Stimulated activated CD4-positive, alpha-beta T cell treated with anti-CD3 and anti-CD28 coated beads, Interleukin-15, amount 100 ng/mL, for 48 hours (primary cell): ENCODE results near the gene PIK3C3.

Experiments
- DNase-seq, 2 donors: peaks; one replicate each; pipeline ENCODE4 v3.0.0-alpha.2; 2020; ENCODE audit warnings: low read depth in 2 of 2

The PIK3C3 gene

DNA sequence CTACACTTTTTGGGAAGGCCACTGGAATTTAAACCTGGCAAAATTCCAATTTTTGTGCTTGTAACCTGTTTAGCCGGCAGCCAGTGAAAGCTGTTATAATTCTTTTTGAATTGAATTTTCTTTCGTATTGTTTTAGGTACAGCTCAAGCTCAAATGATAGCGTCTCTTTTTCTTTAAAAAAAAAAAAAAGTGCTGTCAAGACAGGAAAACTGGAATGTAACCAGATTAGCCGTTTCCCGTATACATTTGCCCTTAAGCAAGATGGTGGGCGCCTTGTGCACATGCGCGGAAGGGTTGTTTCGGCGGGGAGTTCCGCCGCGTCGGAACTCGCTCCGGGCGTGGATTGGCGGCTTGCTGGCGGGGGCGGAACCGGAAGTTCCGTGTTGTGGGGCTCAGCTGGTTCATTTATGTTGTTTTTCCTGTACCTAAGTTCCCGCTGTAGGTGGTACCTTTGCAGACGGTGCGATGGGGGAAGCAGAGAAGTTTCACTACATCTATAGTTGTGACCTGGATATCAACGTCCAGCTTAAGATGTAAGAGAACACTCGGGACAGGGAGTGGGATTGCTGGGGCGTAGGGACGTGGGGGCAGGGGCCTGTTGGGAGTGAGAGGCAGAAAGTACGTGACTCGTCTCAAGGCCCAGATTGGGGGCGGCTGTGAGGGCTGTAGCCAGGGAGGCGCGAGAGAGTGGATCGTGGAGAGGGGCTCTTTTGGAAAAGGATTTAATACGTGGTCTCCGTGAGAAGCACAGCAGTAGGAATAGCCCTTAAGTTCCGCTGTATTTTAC is at the start of gene PIK3C3:
Gene PIK3C3 (plus strand): TSS at position 408 of the 787 bp plus-strand sequence. CDS start 58 bp downstream, at position 466.
- DNase-seq = peak; percentile 92 to 93

DNA sequence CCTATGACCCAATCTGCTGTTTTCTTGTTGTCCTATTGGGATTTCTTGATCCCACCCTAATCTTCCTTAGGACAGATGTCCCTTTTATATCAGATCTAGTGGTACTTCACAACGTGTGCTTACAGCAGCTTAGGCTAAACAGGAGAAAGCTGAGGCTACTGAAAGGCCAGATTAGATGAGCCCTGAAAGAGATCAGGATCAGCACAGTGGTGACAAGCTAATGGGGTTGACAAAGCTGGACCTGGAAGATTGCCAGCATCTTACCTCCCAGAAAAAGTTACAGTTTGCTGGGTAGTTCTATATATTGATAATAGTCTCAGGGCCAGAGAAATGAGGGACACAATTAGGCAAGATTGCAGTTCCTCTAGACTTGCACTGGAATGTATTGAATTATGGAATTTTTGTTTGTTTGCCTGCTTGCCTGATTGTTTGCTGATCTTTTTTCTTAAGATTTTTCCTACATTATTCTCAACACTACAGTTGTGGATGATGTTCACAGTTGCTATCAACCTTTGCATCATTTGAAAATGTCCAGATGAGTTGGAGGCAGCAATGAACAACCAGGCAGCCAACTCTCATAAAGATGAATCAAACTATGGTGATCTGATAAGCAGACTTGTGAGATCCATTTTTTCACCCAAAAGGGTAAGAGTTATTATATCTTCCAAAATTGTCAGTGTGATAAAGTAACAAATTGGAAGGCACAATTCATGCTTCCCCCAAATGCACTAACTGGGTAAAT is 49.1 kb upstream of the PIK3C3 start:
- no peak for DNase-seq

DNA sequence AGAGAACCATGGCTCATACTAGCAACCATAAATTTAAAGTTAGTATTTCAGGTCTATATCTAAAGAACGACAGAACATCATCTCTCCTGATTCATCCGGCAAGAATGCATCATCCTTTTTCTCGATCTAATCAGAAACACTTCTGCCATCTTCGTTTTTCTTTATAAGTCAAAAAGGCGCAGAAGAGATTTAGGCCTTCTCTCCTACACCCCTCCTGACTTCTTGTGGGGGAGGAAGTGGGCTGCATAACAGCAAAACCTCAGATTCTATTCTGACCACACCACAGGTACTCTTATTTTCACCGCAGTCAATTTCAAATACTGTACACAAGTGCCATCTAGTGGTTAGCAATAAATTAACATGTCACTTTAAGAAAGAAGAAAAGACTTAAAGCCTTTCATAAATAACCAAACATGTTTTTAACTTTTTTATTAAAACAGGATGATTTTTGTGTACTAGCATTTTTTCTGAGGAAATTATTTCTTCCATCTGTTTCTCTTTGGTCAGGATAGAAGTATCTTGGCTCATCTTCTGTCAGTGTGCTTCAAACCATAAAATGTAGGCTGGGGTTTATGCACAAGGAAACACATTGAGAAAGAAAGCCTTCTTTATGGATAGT is 48.4 kb upstream of the PIK3C3 start:
- peak in 1 of 2 donors; percentile 15 for DNase-seq

DNA sequence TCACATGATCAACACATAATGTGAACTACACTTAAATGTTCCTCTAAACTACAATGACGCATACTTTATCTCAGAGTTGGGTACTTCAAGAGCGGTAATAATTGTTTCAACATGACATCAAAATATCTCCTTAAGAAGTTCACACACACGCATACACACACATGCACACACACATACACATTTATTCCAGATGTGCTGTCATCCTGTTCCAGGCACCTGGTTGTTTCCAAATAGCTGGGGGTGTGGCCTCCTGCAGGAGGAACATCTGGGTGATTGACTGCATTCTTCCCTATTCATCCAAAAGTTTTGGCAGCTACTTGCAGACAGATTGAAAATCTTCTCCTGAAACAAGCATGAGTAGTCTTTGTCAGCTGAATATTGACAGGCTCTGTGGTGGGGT is 37.9 kb upstream of the PIK3C3 start:
- DNase-seq = no peak

DNA sequence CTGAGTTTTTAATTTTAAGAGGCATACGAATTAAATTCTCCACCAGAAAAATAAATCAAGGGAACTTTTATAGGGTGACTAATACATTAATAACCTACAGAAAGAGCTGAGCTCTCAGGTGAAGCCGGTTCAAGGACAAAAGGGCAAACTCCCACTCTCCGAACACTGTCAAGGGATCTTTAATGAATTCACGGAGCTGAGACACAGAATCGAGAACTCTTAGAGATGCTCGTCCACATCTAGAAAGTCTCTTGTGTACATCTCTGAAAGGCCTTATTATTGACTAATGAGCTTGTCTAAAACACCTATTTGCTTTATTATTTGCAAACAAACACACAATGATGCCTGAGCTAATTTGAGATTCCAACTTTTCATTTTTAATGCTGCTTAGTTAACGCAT is 33.3 kb upstream of the PIK3C3 start:
- DNase-seq = no peak

DNA sequence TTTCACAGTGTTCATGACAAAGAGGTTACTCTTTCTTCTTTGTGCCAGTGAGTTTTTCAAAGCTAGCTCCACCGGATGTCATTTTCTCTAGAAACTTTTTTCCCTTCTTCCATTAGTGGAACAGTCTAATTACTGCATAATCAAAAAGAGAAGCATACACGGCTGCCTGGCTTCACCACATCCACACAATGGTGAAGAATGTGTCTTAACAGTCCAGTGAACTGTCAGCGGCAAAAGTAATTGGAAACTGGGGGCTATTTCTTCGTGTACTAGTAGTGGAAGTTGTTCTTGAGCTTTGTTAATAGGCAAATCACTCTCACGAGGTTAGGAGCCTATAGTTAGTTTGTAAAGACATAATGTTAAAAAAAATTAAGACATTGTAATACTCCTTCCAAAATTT is 32.9 kb upstream of the PIK3C3 start:
- DNase-seq = no peak

DNA sequence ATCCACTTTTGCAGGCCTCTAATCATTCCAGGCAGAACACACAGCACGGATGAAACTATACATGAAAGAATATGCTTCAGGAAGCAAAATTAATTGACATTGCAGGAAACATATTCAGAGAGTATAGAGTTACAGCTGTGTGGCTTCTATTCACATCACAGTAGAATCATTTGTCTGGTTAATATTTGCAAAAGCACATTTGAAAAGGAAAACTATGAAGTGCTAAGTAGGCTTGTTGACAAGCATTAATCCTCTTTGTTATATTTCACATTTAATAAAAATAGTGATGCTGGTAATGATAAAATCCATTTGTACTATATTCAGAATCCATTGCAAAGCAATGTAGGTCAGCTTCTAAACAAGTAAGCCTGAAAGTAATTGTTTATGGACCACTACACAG is 32.2 kb upstream of the PIK3C3 start:
- no peak for DNase-seq

DNA sequence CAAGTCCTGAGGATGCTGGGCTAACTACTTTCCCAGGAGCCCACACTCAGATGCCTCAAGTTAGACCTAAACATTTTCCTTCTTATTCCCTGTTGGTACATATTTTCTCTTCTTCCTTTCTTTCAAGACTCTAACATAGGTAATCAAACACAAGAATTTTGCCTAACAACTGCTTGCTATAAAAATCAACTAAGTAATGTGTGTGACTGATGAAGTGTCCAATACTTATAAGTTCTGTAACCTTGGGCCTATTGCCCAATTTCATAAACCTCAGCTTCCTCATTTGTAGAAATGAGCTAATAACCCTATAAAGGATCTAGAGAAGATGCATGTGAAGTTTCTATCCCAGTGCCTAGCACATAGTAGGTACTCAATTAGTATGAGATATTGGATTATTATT is 31.6 kb upstream of the PIK3C3 start:
- no peak for DNase-seq

DNA sequence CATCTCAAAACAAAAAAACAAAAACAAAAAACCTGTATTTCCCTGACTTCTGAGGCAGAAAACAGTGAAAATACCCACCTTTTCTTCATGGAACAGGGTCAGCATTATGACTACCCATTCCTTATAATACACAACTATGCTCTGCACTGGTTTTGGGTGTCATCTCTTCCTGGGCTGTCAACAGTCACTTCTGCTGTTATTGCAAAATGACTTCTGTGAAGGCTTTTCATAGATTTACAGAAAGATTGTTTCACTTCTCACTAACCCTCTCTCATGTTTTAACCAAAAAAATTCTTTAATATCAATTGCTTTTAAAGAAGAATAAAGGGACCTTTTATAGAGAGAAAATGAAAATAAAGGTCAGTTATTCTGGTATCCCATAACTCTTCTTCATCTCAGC is 26.5 kb upstream of the PIK3C3 start:
- DNase-seq = no peak

DNA sequence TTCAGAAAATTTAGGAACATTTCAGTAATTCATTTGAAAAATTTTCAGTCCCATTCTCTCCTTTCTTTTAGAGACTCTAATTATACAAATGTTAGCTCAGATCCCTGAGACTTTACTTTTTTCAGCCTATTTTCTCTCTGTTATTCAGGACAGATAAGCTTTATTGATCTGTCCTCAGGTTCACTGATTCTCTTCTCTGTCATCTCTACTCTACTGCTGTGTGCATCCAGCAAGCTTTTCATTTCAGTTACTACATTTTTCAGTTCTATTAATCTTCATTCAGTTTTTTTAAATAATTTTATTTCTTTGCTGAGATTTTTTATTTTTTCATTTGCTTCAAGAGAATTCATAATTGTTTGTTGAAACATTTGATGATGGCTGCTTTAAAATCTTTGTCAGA is 22.1 kb upstream of the PIK3C3 start:
- no peak for DNase-seq

DNA sequence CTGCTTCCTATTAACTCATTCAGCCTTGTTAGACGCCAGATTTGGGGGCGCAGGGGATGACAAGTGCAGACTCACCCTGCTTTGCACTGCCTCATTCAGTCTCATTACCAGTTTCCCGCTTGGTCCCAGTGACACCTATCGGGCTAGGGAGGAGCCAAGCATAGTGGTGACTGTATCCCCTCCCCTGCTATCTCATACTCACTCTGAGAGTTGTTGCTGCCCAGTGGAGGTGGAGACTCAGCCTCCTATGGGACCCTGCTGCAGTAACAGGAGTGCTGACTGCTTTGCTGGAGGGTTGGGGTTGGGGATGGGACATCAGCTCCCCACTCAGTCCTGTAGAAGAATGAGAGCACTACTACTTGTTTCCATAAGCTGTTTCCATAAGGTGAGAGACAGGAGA is 21.3 kb upstream of the PIK3C3 start:
- no peak for DNase-seq

DNA sequence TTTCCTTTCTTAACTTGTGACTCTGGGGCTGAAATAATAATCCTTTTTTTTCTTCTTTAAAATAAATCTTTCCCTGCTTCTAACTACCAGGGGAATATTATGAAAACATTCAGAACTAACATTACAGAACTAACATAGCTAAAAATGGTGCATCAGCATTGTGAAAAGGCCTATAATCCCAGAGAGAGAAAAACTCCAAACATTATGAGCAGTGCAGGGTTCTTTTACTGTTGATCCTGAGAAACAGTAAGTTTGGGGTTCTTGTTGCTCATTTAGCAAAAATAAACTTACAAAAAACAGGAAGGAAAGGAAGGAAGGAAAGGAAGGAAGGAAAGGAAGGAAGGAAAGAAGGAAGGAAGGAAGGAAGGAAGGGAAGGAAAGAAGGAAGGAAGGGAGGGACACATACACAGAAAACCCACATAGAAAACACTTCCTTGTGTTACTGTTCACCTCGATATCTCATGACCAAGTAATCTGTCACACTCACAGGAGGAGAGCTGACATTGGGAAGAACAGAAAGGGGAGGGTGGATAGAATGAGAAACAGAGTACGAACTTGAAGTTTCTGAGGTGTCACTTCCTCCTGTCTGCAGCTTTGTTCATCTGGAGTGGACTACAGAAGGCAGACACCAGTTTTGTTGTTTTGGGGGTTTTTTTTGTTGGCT is 18.4 kb upstream of the PIK3C3 start:
- DNase-seq = no peak

DNA sequence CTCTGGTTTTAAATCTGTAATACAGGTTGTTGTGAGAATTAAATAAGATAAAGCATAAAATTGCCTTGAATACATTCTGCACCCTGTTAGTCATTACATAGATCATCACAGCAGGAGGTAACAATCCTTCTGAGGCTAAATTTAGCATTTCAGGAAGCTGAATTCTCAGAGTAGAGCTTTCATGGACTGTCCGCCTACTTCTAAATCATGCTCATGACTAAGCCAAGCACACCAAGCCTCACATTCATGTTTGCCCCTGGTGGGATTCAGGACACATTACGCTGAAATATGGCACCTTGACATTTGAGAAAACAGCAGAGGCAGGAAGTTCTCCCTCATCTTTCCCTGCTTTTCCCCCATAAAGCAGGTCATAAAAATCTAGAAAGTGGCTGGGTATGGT is 16.6 kb upstream of the PIK3C3 start:
- DNase-seq = no peak

DNA sequence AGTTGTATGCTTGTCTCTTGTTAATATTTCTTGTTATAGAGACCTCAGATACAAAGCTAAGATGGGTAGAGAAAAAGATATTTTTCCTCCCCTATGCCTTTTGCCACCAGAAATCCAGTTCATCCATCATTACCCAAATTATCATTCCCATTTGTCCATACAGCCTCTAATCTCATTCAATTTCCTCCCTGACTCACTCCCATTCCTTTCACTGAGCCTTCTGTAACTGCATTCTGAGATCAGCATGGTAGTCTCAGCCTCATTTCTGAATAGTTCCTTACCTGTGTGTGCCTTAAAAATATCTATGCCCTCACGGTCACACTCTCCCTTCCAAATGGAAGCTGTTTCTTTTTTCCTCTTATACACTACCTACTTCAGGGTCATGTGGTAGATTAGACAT is 15.7 kb upstream of the PIK3C3 start:
- no peak for DNase-seq

DNA sequence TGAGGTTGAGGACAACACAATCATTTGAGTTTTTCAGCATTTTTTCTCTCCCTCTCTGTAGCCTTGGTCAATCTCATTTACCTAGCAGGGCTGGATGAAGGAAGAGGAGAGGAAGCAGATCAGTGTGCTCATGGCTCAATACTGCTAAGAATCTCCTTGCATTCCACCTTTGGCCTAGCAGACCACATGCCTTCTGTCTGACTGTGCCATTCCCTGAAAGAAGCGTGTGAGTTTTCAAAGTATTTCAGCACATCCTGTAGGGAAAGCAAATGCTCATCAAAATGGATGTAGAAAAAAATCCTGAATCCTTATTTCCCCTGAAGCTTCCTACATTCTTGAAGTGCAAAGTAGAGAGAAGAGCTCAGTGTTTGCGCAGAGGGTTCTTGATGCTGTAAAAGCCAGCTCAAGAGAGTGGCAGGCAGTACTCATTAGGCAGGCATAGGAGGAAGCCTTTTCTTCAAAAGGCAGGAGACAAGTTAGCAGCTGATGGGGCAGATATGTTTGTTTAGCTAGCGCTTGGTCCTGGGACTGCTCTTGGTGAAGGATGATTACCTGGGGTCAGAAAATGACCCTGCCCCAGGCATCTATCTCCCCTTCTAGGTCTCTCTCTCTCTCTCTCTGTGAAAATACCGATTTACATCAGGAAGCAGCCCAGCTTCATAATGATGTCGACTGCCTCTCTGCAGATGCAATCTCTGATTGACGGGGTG is 14.4 kb upstream of the PIK3C3 start:
- DNase-seq = no peak

DNA sequence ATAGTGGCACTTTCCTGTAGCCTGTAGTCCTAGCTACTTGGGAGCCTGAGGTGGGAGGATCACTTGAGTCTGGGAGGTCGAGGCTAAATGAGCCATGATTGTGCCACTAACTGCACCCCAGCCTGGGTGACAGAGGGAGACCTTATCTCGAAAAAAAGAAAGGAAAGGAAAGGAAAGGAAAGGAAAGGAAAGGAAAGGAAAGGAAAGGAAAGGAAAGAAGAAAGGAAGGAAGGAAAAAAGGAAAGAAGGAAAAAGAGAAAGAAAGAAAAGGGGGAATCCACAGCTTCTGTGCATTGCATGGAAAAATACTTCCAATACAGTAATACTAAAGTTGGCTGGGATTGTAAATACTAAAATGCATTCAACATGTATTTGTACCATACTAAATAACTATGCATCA is 12.8 kb upstream of the PIK3C3 start:
- DNase-seq = no peak

DNA sequence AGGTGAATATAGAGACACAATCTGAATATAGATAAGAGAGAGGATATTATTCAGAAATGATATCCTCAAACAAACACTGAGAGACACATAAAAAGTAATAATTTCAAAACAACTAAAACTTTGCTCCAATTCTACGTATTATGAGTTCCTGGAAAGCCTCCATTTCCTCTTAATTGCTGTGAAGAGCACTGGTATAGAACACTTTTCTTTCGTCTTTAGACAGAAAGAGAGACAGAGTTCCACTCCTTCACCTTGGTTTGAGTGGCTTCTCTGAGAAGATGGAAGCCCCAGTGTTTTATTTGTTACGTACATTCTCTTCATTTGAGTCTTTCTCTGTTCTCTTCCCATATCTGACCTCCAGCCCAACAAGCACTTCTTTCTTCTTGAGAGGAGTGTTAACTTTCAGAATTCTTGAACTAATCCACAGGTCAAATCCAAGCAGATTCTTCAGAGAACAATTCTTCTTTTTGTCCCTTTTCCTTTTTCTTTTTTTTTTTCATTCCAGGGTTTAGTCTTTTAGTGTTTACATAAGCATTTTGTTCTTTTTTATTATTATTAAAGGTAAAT is 6.4 kb upstream of the PIK3C3 start:
- no peak for DNase-seq

DNA sequence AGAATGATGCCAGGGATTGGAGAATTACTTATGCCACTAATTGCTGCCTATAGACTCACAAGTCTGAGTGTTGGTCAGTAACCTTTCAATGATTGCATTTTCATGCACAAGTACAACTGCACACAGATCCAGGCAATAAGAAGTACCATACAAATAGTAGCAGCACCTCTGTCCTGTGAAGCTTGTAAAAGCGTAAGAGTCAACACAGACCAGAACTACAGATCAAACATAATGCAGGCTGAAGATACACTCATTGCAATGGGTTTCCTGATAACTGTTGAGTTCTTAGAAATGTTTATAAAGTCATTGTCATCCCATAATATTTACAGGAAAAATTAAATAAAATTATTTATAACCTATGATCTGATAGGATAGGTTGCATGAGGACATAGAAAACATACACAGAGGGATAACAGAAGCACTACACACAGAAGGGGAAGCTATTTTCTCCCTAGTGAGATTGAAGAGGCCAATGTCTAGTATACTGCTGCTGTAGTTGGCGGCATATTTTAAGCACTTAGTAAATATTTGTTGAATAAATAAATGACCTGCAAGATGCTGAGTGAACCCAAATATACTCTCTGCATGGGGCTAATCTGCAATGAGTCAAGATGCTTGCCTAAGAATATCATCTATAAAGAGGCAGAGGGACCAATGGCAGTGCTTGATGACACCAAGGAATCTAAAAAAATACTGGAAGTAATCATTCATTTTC is 5.7 kb upstream of the PIK3C3 start:
- DNase-seq = no peak

DNA sequence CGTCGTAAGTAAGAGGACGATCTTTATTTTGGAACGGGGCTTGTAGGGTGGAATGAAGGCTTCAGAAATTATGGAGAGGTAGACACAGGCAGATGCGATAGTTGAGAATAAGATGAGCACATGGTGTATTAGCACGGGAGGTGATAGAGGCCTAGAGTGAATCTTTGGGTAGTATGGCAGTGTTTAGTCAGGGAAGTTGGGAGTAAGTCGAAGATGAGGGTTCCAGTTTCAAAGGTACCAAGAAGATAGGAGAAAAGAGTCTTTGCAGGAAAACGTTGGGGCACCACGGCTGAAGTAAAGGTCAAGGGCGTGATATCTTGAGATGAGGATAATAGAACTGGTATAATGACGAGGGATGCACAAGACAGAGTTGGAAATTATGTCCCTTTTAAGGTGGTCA is 654 bp downstream of the PIK3C3 start:
- no peak for DNase-seq

DNA sequence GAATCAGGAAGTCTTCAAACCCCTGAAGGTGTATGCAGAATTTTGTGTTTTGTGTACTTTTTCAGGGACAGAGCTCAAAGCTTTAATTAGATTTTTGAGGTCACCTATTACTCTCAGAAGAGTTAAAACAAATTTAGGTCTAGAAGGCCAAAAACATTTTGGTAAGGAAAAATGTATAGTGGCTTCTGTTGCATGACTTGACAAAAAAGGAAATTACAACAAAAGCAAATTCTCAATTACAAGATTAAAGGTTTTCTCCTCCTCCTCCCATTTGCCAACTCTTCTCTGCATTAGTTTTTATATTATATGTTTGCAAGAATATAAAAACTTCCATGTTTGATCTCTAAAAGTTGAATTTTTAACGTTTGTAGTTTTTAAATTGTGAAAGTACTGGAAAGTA is 4.0 kb downstream of the PIK3C3 start:
- no peak for DNase-seq
